ENCODE measurements around the gene TUBAL3. TPM values are rescaled to one million over a fixed set of nuclear protein-coding genes. Genes with fewer than 3 reads are reported as not detected.

The TUBAL3 gene
- total RNA-seq, 1 donor from 2014 or later = not detected

DNA sequence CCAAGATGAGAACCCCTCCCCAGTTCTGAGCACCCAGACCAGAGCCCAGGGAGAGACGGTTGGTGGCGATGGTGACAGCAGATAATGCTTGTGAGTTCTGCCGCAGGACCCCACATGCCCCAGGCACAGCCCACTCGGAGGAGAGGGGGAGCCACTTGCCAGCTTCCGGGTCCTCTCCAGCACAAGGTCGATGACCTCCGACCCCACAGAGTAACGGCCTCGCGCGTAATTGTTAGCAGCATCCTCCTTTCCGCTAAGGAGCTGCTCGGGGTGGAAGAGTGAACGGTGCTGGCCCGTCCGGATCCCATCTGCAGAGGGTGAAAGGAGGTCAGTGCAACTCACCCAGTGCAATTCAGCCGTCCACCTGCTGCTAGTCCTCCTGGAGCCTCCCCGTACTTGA lies 9.5 kb downstream of the TUBAL3 start:
- Mint-ChIP-seq H3K4me1 (ENCODE audit: unreplicated experiment) (no peaks in the 10 kb centered on the region), H3K27ac (ENCODE audit: unreplicated experiment) (no peak overlapping the region), H3K4me3 (ENCODE audit: unreplicated experiment) (no peak overlapping the region), H3K36me3 (ENCODE audit: low read depth, unreplicated experiment) (peaks cover 11% of the 10 kb centered on the region), H3K27me3 (ENCODE audit: unreplicated experiment) (peaks cover 3% of the 10 kb centered on the region), H3K9me3 (ENCODE audit: unreplicated experiment) (peaks cover 6% of the 10 kb centered on the region)
- TF ChIP-seq, protein P1, sequence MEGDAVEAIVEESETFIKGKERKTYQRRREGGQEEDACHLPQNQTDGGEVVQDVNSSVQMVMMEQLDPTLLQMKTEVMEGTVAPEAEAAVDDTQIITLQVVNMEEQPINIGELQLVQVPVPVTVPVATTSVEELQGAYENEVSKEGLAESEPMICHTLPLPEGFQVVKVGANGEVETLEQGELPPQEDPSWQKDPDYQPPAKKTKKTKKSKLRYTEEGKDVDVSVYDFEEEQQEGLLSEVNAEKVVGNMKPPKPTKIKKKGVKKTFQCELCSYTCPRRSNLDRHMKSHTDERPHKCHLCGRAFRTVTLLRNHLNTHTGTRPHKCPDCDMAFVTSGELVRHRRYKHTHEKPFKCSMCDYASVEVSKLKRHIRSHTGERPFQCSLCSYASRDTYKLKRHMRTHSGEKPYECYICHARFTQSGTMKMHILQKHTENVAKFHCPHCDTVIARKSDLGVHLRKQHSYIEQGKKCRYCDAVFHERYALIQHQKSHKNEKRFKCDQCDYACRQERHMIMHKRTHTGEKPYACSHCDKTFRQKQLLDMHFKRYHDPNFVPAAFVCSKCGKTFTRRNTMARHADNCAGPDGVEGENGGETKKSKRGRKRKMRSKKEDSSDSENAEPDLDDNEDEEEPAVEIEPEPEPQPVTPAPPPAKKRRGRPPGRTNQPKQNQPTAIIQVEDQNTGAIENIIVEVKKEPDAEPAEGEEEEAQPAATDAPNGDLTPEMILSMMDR (IDR thresholded peaks at IDR 0.05; ENCODE audit: unreplicated experiment) = no peak
- DNase-seq (ENCODE audit: low spot score) = no peak

DNA sequence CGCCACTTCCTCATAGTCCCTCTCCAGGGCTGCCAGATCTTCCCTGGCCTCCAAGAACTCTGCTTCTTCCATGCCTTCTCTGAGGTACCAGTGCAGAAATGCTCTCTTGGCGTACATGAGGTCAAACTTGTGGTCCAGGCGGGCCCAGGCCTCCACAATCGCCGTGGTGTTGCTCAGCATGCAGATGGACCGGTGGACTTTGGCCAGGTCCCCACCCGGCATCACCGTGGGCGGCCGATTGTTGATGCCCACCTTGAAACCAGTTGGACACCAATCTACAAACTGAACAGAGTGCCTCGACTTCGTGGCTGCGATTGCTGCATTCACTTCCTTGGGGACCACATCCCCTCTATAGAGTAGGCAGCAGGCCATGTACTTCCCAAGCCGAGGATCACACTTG lies 11.1 kb downstream of the TUBAL3 start:
- Mint-ChIP-seq H3K27ac (ENCODE audit: unreplicated experiment) (no peak overlapping the region), H3K4me3 (ENCODE audit: unreplicated experiment) (no peak overlapping the region), H3K27me3 (ENCODE audit: unreplicated experiment) (peaks cover 3% of the 10 kb centered on the region), H3K36me3 (ENCODE audit: low read depth, unreplicated experiment) (peaks cover 11% of the 10 kb centered on the region), H3K9me3 (ENCODE audit: unreplicated experiment) (peaks cover 12% of the 10 kb centered on the region), H3K4me1 (ENCODE audit: unreplicated experiment) (no peaks in the 10 kb centered on the region)
- TF ChIP-seq, protein P1 (IDR thresholded peaks at IDR 0.05; ENCODE audit: unreplicated experiment) = no peak
- no peak for DNase-seq (ENCODE audit: low spot score)

- TF ChIP-seq, protein P1 (IDR thresholded peaks at IDR 0.05; ENCODE audit: unreplicated experiment) = no peak
- H3K9me3 Mint-ChIP-seq (ENCODE audit: unreplicated experiment) = peaks cover 12% of the 10 kb centered on the region
- H3K27me3 Mint-ChIP-seq (ENCODE audit: unreplicated experiment) = peaks cover 3% of the 10 kb centered on the region
- DNase-seq (ENCODE audit: low spot score) = no peak
- no peak overlapping the region for H3K27ac Mint-ChIP-seq (ENCODE audit: unreplicated experiment)
- H3K36me3 Mint-ChIP-seq (ENCODE audit: low read depth, unreplicated experiment) = peaks cover 16% of the 10 kb centered on the region
- H3K4me1 Mint-ChIP-seq (ENCODE audit: unreplicated experiment) = no peaks in the 10 kb centered on the region
- H3K4me3 Mint-ChIP-seq (ENCODE audit: unreplicated experiment) = no peak overlapping the region
Measured at GRCh38 chr10:5391790-5392189, 12.8 kb downstream of the TUBAL3 start.

DNA sequence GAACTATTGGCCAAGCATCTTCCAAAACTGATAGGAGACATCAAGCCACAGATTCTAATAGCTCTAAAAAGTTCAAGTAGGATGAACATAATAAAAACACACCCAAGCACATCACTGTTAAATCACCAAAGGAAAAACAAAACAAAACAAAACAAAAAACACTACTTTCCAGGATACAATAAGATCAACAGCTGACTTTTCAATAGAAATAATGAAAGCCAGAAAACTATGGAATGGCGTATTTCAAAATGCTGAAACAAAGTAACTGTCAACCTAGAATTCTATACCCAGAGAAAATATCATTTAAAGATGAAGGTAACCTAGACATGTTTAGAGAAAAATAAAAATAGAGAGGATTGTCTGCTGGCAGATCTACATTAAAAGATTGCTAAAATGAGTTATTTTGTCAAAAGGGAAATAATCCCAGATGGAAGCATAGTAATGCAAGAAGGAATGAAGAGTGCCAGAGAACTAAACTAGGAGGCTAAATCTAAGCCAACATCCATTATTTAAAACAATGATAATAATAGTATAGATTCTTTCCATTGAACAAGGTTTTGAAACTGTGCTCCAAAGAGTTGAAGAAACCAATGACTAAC lies 13.9 kb downstream of the TUBAL3 start:
- TF ChIP-seq, protein P1 (IDR thresholded peaks at IDR 0.05; ENCODE audit: unreplicated experiment) = no peak
- Mint-ChIP-seq H3K36me3 (ENCODE audit: low read depth, unreplicated experiment) (peaks cover 16% of the 10 kb centered on the region), H3K27ac (ENCODE audit: unreplicated experiment) (no peak overlapping the region), H3K4me3 (ENCODE audit: unreplicated experiment) (no peak overlapping the region), H3K9me3 (ENCODE audit: unreplicated experiment) (peaks cover 12% of the 10 kb centered on the region), H3K27me3 (ENCODE audit: unreplicated experiment) (peaks cover 3% of the 10 kb centered on the region), H3K4me1 (ENCODE audit: unreplicated experiment) (no peaks in the 10 kb centered on the region)
- no peak for DNase-seq (ENCODE audit: low spot score)

- TF ChIP-seq, protein P1 (IDR thresholded peaks at IDR 0.05; ENCODE audit: unreplicated experiment) = no peak
- no peak overlapping the region for H3K4me3 Mint-ChIP-seq (ENCODE audit: unreplicated experiment)
- no peaks in the 10 kb centered on the region for H3K27me3 Mint-ChIP-seq (ENCODE audit: unreplicated experiment)
- no peak overlapping the region for H3K27ac Mint-ChIP-seq (ENCODE audit: unreplicated experiment)
- no peak for DNase-seq (ENCODE audit: low spot score)
- peaks cover 12% of the 10 kb centered on the region for H3K9me3 Mint-ChIP-seq (ENCODE audit: unreplicated experiment)
- peaks cover 16% of the 10 kb centered on the region for H3K36me3 Mint-ChIP-seq (ENCODE audit: low read depth, unreplicated experiment)
- no peaks in the 10 kb centered on the region for H3K4me1 Mint-ChIP-seq (ENCODE audit: unreplicated experiment)
Measured at GRCh38 chr10:5387169-5387568, 17.5 kb downstream of the TUBAL3 start.

Data from endothelial cell (in vitro differentiated cells).